HG03175 (cell line): ENCODE results near the gene TFAP2B.

Experiments used
- ATAC-seq: cut with Tn5 transposase; IDR thresholded peaks from one replicate; pipeline ENCODE4 v1.9.1; 2021; ENCODE audit warnings: mild to moderate bottlenecking, moderate library complexity; ENCODE audit not compliant: unreplicated experiment

Gene TFAP2B

GRCh38 chr6:50846852-50847155 is 28.1 kb downstream of the TFAP2B start:
- no peak for ATAC-seq

GRCh38 chr6:50847890-50848594 is 29.4 kb downstream of the TFAP2B start:
- ATAC-seq: no peak

- ATAC-seq: no peak
Measured at GRCh38 chr6:50848989-50849795, 30.5 kb downstream of the TFAP2B start.

GRCh38 chr6:50849796-50850180 is 31.1 kb downstream of the TFAP2B start:
- no peak for ATAC-seq

- no peak for ATAC-seq
Measured at GRCh38 chr6:50850223-50851048, 31.8 kb downstream of the TFAP2B start.

GRCh38 chr6:50851049-50851845 is 32.6 kb downstream of the TFAP2B start:
- ATAC-seq: no peak

- no peak for ATAC-seq
Measured at GRCh38 chr6:50853939-50854338, 35.3 kb downstream of the TFAP2B start.

GRCh38 chr6:50861692-50862091 is 43.0 kb downstream of the TFAP2B start:
- ATAC-seq: no peak

- ATAC-seq: no peak
Measured at GRCh38 chr6:50862176-50862575, 43.5 kb downstream of the TFAP2B start.

- no peak for ATAC-seq
Measured at GRCh38 chr6:50864601-50865000, 45.9 kb downstream of the TFAP2B start.

- no peak for ATAC-seq
Measured at GRCh38 chr6:50868466-50868865, 49.8 kb downstream of the TFAP2B start.

- ATAC-seq: no peak
Measured at GRCh38 chr6:50873167-50873566, 54.5 kb downstream of the TFAP2B start.

GRCh38 chr6:50884364-50884763 is 65.7 kb downstream of the TFAP2B start:
- ATAC-seq: no peak

GRCh38 chr6:50887112-50887511 is 68.4 kb downstream of the TFAP2B start:
- no peak for ATAC-seq

- ATAC-seq: no peak
Measured at GRCh38 chr6:50889497-50889896, 70.8 kb downstream of the TFAP2B start.

- no peak for ATAC-seq
Measured at GRCh38 chr6:50889935-50890334, 71.3 kb downstream of the TFAP2B start.

GRCh38 chr6:50890579-50890978 is 71.9 kb downstream of the TFAP2B start:
- ATAC-seq: no peak

- ATAC-seq: no peak
Measured at GRCh38 chr6:50891290-50891689, 72.6 kb downstream of the TFAP2B start.
